Left ventricle myocardium superior (tissue), 1 donor: ENCODE data around the gene KCTD17. TPM values are rescaled to one million over a fixed set of nuclear protein-coding genes. Genes with fewer than 3 reads are reported as not detected.

Experiments
- ATAC-seq: fragments of 200-7000 bp; cut with Tn5 transposase; one replicate; pipeline ENCODE4 v1.9.1; 2020; ENCODE audit warnings: mild to moderate bottlenecking, moderate library complexity
- DNase-seq: peaks from one replicate; pipeline ENCODE4 v3.0.0-alpha.2; 2020
- intact Hi-C: fragments of 100-400 bp; cut with micrococcal nuclease; formaldehyde crosslinking; loops from one replicate; pipeline ENCODE4 v1.11.0; 2022
- total RNA-seq: library from RNA; stranded (reverse); fragmentation: NEBNext Ultra II Directional; extraction: Animal tissue kit (Norgen Biotek cat#: 25700); gene quantifications from one replicate; pipeline ENCODE4 v1.2.1, GENCODE V29; 2021
- donor health status: DM: no; HTN: yes; CAD: no; lungs with severe emphysema.

Gene KCTD17
- total RNA-seq, 1 donor from 2014 or later: 9.8 TPM

DNA sequence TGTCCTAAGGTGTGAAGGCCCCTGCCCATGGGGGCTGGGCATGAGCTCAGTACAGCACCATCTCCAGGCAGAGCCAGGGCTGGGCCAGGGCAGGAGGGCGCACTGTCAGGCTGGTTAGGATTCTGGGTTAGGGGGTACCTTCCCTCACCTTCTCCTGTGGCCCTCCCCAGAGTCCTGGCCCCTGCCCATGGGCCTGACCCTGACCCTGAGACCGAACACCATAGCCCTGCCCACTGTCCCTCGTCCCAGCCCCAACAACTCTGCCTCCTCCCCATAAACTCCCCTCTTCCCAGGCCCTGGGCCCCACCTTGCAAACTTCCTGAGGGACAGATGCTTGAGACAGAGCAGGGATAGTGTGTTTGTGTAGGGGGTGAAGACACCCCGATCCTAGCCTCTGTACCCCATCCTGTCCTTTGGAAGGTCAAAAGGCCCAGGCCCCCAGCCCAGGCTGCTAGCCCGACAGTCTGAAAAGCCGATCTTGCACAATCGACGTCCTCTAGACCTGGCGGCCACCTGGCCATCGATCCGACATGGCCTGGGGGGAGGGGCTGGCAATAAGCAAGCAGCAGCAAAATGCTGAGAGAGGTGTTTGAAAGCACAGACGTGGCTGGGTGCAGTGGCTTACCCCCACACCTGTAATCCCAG lies 60.7 kb downstream of the KCTD17 start:
- ATAC-seq: no peak

More for the DNA sequence above, 60.7 kb downstream of the KCTD17 start:
- intact Hi-C loops: no loop called here
- no peak for DNase-seq

Other genes starting within 250 kb of the KCTD17 start
- gene PVALB, start 234.7 kb upstream of the KCTD17 start, total RNA-seq: not detected
- gene NCF4, start 190.7 kb upstream of the KCTD17 start, total RNA-seq: 6.8 TPM
- 3.2 TPM for gene CSF2RB, start 138.1 kb upstream of the KCTD17 start, total RNA-seq
- 45.8 TPM for gene TST, start 32.3 kb upstream of the KCTD17 start, total RNA-seq
- gene MPST, start 32.0 kb upstream of the KCTD17 start, total RNA-seq: 56.7 TPM
- gene TMPRSS6, start 58.0 kb downstream of the KCTD17 start, total RNA-seq: not detected
- 0.79 TPM for gene IL2RB, start 98.2 kb downstream of the KCTD17 start, total RNA-seq
- 1.1 TPM for gene C1QTNF6, start 136.5 kb downstream of the KCTD17 start, total RNA-seq
- gene SSTR3, start 160.7 kb downstream of the KCTD17 start, total RNA-seq: not detected
- gene RAC2, start 192.5 kb downstream of the KCTD17 start, total RNA-seq: 5.1 TPM
- gene CYTH4, start 230.8 kb downstream of the KCTD17 start, total RNA-seq: 6.2 TPM